Retinal pigment epithelial cell (primary cell): ENCODE measurements around the gene LLGL2.

Experiments used
- DNase-seq: peaks from one replicate; pipeline ENCODE4 v3.0.0-alpha.2; 2010; ENCODE audit warnings: low read depth
- H3K4me3 ChIP-seq: 2 replicates; pipeline ENCODE4 v1.5.1; 2011; ENCODE audit warnings: mild to moderate bottlenecking, low read length, control low read depth, moderate library complexity
- CTCF ChIP-seq: conservative IDR thresholded peaks from 2 replicates; pipeline ENCODE4 v1.5.1; 2011; ENCODE audit warnings: low read depth, low read length, control low read depth, inconsistent platforms

Gene LLGL2

GRCh38 chr17:75565618-75566017 is 40.1 kb downstream of the LLGL2 start:
- no peak for DNase-seq
- no peak for TF ChIP-seq CTCF
- H3K4me3 ChIP-seq = no peak overlapping the region

GRCh38 chr17:75566416-75566815 is 40.9 kb downstream of the LLGL2 start:
- no peak for TF ChIP-seq CTCF
- H3K4me3 ChIP-seq = no peak overlapping the region
- no peak for DNase-seq

DNA sequence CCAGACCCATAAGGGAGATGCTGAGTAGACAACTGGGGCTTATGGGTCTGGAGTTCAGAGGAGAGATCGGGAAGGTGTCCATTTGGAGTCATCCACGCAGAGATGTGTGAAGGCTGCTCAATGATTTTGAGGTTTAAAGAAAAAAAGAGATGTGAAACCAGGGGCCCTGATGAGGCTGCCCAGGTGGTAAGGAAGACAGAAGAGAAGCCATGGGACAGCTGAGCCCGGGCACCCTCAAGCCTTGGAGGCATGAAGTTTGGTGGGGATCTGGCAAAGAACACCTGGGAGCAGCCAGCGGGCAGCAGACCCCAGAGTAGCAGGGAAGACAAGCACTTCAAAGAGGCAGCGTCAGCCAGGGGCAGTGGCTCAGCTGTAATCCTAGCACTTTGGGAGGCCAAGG is 41.3 kb downstream of the LLGL2 start:
- no peak for DNase-seq
- no peak for TF ChIP-seq CTCF
- H3K4me3 ChIP-seq = no peak overlapping the region

DNA sequence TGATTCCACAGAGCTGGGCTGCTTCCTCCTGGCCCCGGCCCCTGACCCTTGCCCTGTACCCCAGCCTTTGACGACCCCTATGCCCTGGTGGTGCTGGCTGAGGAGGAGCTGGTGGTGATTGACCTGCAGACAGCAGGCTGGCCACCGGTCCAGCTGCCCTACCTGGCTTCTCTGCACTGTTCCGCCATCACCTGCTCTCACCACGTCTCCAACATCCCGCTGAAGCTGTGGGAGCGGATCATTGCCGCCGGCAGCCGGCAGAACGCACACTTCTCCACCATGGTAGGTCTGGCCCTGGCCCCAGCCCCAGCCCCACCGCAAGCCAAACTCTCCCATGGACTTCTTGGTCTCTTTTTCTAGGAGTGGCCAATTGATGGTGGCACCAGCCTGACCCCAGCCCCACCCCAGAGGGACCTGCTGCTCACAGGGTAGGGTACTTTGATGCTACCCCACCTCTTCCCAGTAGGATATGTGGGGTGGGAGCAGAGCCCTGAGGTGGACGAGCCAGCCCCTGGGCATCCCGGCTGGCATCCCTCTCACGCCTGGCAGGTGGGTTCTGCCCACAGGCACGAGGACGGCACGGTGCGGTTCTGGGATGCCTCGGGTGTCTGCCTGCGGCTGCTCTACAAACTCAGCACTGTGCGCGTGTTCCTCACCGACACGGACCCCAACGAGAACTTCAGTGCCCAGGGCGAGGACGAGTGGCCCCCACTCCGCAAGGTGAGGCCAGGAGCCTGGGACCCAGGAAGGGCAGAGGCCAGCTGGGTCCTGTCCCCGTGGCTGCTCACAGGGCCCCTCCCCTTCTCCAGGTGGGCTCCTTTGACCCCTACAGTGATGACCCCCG is 43.1 kb downstream of the LLGL2 start:
- no peak overlapping the region for H3K4me3 ChIP-seq
- no peak for DNase-seq
- TF ChIP-seq CTCF = no peak

DNA sequence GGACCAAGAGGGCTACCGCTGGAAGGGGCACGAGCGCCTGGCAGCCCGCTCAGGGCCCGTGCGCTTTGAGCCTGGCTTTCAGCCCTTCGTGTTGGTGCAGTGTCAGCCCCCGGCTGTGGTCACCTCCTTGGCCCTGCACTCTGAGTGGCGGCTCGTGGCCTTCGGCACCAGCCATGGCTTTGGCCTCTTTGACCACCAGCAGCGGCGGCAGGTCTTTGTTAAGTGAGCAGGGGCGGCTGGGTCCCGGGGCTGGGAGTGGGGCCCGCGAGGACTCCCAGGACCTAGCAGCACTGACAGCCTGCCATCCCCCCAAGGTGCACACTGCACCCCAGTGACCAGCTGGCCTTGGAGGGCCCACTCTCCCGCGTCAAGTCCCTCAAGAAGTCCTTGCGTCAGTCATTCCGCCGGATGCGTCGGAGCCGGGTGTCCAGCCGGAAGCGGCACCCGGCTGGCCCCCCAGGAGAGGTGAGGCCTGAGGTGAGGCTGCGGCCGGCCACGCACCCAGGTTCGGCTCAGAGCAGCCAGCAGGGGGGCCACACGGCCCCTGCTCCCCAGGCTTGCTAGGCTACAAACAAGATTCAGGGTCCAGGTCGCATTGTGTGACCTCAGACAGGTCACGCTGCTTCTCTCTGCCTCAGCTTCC is 44.7 kb downstream of the LLGL2 start:
- no peak for TF ChIP-seq CTCF
- no peak overlapping the region for H3K4me3 ChIP-seq

GRCh38 chr17:75570772-75571171 is 45.3 kb downstream of the LLGL2 start:
- no peak overlapping the region for H3K4me3 ChIP-seq
- no peak for TF ChIP-seq CTCF

More for the DNA sequence above, 44.7 kb downstream of the LLGL2 start:
- DNase-seq = no peak

More at GRCh38 chr17:75570772-75571171, 45.3 kb downstream of the LLGL2 start:
- no peak for DNase-seq
